GM19193 (cell line): ENCODE results near the gene POMGNT1.

Experiments
- POLR2A ChIP-seq: IDR thresholded peaks from 4 replicates; pipeline ENCODE4 v1.6.1; 2011; ENCODE audit not compliant: insufficient read depth, insufficient read length; ENCODE audit errors: extremely low read depth

POMGNT1 gene

GRCh38 chr1:46148318-46148717 lies 49.9 kb downstream of the POMGNT1 start:
- TF ChIP-seq POLR2A, result no peak
